Type B pancreatic cell (in vitro differentiated cells): ENCODE measurements around the gene ADAMTS1. TPM values are rescaled to one million over a fixed set of nuclear protein-coding genes. Genes with fewer than 3 reads are reported as not detected.
A peak's percentile ranks its signal among the peaks of the same experiment; 100 is the strongest.

ENCODE experiments used
- DNase-seq: peaks from one replicate; pipeline ENCODE4 v3.0.0; 2021; ENCODE audit warnings: mixed read lengths; ENCODE audit not compliant: unreplicated experiment; ENCODE audit errors: extremely low spot score
- H3K27ac Mint-ChIP-seq: 2 replicates; pipeline ENCODE4 v1.8.0; 2021; ENCODE audit warnings: mild to moderate bottlenecking, mixed read lengths
- H3K27me3 Mint-ChIP-seq: 2 replicates; pipeline ENCODE4 v1.8.0; 2021; ENCODE audit warnings: mixed read lengths
- H3K36me3 Mint-ChIP-seq: 2 replicates; pipeline ENCODE4 v1.8.0; 2021; ENCODE audit warnings: mixed read lengths
- H3K4me1 Mint-ChIP-seq: one replicate; pipeline ENCODE4 v1.8.0; 2021; ENCODE audit warnings: mixed read lengths; ENCODE audit not compliant: unreplicated experiment
- H3K4me3 Mint-ChIP-seq: 2 replicates; pipeline ENCODE4 v1.8.0; 2021; ENCODE audit warnings: mild to moderate bottlenecking, mixed read lengths
- H3K9me3 Mint-ChIP-seq: 2 replicates; pipeline ENCODE4 v1.8.0; 2021; ENCODE audit warnings: mixed read lengths
- total RNA-seq: library from RNA; stranded (reverse); gene quantifications from 2 replicates; pipeline ENCODE4 v1.2.1, GENCODE V29; 2021; ENCODE audit warnings: low replicate concordance
- TF ChIP-seq, protein P1 (sequence below): fragments of 200-600 bp; sonication (generic); conservative IDR thresholded peaks from 2 replicates; pipeline ENCODE4 v1.5.0; 2021; ENCODE audit warnings: antibody characterized with exemption, mild to moderate bottlenecking

ADAMTS1 gene
- total RNA-seq, 1 donor from 2014 or later, result 77.3 TPM

DNA sequence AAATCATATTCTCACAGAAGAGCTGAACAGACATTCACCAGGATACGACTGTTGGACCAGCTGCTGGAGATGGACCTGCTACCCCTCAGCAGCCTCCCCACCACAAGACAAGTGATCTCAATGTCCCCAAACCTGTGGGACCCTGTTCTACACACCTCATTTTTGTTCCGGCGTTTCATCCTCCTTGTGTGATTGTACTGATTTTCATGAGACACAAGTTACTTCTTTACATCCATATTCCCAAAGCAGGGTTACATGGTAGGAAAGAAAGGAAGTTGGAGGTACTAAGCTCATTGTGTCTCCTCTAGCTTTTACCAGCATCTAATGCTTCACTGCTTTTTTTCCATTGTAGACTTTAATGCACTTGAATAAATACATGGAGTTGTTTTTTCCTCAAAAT, 8.7 kb downstream of the ADAMTS1 start:
- DNase-seq, result no peak
- Mint-ChIP-seq H3K9me3 (no peaks in the 10 kb centered on the region), H3K4me1 (peaks cover 34% of the 10 kb centered on the region), H3K27ac (no peak overlapping the region), H3K27me3 (peaks cover 3% of the 10 kb centered on the region), H3K36me3 (peaks cover 38% of the 10 kb centered on the region), H3K4me3 (no peak overlapping the region)
- TF ChIP-seq, protein P1, sequence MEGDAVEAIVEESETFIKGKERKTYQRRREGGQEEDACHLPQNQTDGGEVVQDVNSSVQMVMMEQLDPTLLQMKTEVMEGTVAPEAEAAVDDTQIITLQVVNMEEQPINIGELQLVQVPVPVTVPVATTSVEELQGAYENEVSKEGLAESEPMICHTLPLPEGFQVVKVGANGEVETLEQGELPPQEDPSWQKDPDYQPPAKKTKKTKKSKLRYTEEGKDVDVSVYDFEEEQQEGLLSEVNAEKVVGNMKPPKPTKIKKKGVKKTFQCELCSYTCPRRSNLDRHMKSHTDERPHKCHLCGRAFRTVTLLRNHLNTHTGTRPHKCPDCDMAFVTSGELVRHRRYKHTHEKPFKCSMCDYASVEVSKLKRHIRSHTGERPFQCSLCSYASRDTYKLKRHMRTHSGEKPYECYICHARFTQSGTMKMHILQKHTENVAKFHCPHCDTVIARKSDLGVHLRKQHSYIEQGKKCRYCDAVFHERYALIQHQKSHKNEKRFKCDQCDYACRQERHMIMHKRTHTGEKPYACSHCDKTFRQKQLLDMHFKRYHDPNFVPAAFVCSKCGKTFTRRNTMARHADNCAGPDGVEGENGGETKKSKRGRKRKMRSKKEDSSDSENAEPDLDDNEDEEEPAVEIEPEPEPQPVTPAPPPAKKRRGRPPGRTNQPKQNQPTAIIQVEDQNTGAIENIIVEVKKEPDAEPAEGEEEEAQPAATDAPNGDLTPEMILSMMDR, result no peak

DNA sequence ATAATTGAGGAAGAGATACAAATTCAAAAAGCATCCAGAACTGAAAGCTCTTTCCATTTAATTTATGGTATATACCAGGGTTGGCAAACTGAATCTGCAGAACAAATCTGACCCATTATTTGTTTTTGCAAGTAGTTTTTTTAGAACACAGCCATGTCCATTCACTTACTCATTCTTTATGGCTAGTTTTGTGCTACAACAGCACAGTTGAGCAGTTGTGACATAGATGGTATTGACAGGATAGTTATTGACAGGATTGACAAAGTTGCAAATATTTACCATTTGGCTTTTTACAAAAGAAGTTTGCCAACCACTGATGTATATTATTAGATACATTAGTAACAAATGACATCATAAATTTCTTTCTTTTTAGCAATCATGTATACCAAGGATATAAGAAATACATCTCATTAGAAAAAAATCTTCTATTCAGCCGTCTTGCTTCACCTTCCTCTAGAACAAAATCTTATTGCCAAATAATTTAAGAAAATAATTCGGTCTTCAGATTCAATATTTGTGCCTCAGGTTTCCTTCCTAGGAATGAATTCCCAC, 9.4 kb downstream of the ADAMTS1 start:
- TF ChIP-seq, protein P1, result no peak
- H3K4me3 Mint-ChIP-seq, result no peak overlapping the region
- H3K27me3 Mint-ChIP-seq, result peaks cover 3% of the 10 kb centered on the region
- no peaks in the 10 kb centered on the region for H3K9me3 Mint-ChIP-seq
- H3K36me3 Mint-ChIP-seq, result peaks cover 36% of the 10 kb centered on the region
- H3K4me1 Mint-ChIP-seq, result peaks cover 31% of the 10 kb centered on the region
- no peak overlapping the region for H3K27ac Mint-ChIP-seq
- no peak for DNase-seq

DNA sequence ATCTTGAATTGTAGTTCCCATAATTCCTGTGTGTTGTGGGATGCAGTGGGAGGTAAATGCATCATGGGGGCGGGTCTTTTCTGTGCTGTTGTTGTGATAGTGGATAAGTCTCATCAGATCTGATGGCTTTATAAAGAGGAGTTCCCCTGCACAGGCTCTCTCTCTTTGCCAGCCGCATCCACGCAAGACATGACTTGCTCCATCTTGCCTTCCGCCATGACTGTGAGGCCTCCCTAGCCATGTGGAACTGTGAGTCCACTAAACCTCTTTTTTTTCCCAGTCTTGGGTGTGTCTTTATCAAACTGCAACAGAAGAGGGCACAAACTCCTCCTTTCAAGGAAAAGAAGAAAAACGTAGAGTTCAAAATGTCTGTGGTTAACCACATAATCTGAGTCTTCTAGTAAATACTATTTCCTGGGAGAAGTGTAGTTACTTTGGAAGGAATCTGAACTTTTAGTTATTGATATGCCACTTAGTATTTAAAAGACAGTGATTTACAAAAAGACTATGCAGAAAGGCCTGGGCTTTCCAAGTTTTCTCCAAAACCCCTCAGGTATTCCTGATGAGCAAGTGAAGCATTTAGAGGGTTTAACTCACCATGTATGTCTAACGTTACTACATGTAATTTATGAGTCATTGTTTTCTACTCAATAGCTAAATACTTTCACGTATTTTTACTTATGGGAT, 10.0 kb downstream of the ADAMTS1 start:
- TF ChIP-seq, protein P1, result no peak

DNA sequence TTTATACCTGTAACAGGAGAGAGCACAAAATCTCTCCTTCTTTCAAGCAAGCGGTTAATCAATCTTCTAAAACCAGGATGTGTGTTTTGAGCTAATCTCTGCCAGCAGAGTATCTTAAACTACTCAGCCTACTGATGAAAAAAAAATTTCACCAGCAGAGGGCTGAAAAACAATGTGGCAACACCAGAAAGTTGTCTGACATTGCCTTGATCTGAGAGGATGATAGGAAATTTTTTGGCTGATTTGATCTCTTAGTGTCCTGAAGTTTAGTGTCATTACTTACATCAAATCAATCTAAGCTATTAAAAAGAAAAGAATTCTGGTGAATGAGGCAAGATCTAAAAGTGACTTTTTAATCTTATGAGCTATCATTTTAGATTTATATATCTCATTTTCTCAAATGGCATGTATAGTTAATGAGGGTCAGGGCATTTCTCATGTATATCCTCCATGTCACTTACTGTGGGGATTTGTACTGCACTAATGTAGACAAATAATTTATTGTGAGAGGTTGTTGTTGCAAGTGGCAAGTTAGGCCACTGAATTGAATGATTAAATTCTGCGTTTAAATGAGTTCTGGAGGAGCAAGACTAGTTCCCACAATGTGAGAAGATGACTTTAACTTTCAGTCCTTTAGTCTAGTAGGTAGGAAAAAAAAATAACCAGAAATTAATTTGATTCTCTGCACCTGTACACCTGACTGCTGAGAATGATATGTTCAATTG, 10.9 kb downstream of the ADAMTS1 start:
- Mint-ChIP-seq H3K27ac (no peak overlapping the region), H3K4me3 (no peak overlapping the region), H3K9me3 (no peaks in the 10 kb centered on the region), H3K27me3 (peaks cover 3% of the 10 kb centered on the region), H3K36me3 (peaks cover 24% of the 10 kb centered on the region), H3K4me1 (peaks cover 24% of the 10 kb centered on the region)
- TF ChIP-seq, protein P1, result peak; percentile 65
- no peak for DNase-seq

More for the DNA sequence above, 10.0 kb downstream of the ADAMTS1 start:
- Mint-ChIP-seq H3K4me3 (no peak overlapping the region), H3K27me3 (peaks cover 3% of the 10 kb centered on the region), H3K4me1 (peaks cover 25% of the 10 kb centered on the region), H3K36me3 (peaks cover 29% of the 10 kb centered on the region), H3K27ac (no peak overlapping the region), H3K9me3 (no peaks in the 10 kb centered on the region)
- DNase-seq, result no peak

DNA sequence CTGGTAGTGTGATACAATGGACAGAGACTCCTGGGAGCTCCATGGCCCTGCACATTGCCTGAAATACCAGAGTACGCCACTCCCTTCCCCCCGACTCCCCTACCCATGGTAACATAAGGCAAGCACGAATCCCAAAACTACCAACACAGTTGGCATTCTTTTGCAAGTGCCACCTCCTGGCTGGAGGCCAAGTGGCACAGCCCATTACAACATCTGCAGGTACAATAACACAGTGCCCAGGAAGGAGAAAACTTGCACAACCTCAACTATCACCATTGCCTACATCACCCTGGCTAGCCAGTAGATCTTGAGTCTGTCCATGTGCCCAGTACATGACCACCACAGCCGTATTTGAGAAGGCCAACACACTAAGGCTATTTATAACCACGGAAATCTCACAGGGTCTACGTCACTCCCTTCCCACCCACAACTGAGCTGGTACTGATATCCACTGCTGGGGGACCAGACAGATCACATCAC, 11.7 kb downstream of the ADAMTS1 start:
- Mint-ChIP-seq H3K4me3 (no peak overlapping the region), H3K9me3 (no peaks in the 10 kb centered on the region), H3K27me3 (peaks cover 3% of the 10 kb centered on the region), H3K27ac (no peak overlapping the region), H3K36me3 (peaks cover 15% of the 10 kb centered on the region), H3K4me1 (peaks cover 24% of the 10 kb centered on the region)
- TF ChIP-seq, protein P1, result no peak
- no peak for DNase-seq
